Measurements from ENCODE around the gene NT5DC2.

Gene NT5DC2

DNA sequence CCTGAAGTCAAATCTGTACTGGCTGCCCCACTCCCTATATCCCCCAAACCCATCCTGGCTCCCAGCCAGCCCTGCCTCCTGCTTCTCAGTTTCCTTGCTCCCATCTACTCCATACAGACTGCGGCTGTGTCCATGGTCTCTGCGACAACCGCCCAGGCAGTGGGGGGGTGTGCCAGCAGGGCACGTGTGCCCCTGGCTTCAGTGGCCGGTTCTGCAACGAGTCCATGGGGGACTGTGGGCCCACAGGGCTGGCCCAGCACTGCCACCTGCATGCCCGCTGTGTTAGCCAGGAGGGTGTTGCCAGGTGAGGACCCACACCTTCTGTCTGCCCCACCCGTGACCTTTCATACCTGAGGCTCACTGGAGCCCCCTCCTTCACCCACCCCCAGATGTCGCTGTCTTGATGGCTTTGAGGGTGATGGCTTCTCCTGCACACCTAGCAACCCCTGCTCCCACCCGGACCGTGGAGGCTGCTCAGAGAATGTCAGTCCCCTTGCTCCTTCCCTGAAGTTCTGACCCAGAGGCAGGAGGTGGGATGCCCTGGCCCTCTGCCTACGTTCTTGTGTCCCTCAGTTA is 23.8 kb downstream of the NT5DC2 start:
- DNase-seq = no peak

DNA sequence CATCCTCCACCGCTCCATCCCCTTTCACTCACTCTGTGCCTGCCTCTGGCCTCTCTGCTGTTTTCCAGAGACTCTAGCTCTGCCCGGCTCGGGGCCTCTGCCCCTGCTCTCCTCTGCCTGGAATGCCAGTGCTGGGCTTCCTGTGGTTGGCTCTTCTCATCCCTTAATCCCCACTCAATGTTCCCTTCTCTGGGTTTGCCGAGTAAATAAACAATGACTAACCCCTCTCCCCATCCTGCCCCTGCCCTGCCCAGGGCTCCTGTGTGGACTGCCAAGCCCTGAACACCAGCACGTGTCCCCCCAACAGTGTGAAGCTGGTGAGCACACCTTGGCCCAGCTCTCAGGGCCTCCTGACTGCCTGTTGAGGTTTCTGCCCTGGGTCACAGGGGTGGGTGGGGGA is 26.3 kb downstream of the NT5DC2 start:
- DNase-seq = no peak

DNA sequence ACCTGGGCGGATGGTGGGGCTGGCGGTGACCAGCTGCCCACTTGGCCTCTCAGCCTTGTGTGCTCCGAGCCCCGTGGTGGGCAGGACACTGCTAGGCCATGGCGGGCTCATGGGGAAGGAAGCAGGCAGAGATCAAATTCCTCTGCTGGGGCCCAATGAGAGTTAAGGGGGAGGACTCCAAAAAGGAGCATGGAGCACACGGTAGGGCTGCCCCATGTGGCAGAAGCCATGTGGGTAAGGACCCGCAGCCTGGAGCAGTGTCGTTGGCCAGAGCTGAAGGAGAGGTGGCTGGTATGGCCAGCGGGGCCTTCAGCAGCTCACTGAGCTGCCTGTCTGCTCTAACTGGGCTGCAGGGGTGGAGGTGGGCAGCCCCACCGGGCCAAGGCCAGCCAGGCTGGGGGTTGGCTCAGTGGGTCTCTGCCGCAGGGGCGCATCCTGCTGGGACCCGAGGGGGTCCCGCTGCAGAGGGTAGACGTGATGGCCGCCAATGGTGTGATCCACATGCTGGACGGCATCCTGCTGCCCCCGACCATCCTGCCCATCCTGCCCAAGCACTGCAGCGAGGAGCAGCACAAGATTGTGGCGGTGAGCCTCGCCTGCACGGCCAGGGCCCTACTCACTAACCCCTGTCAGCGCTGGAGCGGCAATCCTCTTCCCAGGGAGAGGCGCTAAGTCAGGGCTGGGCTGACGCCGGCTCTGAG is 27.2 kb downstream of the NT5DC2 start:
- no peak for DNase-seq

DNA sequence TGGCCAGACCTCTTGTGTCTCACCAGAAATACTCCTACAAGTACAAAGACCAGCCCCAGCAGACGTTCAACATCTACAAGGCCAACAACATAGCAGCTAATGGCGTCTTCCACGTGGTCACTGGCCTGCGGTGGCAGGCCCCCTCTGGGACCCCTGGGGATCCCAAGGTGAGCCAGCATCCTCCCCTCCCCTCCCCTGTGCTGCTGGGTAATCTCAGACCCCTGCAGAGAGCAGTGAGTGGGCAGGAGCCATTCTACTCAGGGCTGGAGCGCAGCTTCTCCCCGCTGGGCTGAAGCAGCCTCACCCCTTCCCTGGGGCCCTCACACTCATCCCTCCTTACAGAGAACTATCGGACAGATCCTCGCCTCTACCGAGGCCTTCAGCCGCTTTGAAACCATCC is 28.7 kb downstream of the NT5DC2 start:
- no peak for DNase-seq

DNA sequence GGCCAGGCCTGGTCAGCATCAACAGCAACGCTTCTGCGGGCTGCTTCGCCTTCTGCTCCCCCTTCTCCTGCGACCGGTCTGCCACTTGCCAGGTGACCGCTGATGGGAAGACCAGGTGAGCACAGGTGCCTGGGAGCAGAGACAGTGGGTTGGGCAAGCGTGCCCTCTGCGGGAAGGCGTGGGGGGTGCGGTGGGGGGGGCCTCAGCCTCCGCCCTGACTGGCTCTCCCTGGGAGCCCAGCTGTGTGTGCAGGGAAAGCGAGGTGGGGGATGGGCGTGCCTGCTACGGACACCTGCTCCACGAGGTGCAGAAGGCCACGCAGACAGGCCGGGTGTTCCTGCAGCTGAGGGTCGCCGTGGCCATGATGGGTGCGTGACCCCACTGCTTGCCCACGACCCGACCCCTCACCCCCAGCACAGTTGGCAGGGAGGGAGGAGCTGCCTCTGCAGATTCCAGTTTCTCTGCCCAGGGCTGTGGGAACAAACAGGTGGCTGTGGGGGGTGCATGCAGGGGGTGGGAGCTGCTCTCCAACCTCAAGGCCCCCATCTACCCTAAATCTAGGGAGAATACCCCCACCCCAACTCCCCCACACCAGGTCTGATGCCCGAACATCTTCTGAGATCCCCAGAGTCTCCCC is 29.8 kb downstream of the NT5DC2 start:
- no peak for DNase-seq

DNA sequence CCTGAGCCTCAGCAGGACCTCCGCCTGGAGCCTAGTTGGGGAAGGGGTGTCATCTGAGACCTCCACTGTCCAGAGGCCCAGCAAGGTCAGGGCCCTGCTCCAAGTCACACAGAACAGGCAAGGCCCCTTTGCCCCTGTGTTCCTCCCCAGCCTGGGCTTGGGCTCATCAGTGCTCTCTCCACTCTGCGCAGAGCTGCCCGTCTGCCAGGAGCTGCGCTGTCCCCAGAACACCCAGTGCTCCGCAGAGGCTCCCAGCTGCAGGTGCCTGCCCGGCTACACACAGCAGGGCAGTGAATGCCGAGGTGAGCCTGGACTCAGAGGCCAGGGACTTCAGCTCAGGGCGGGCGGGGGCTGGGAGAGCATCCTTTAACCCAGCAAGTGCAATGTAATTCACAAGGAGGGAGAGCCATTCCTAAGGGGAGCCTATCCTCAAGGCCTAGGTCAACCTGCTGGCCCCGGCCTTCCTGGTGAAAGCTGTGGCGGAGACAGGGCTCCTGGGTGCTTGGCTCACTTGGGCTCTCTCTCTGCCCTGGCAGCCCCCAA is 30.8 kb downstream of the NT5DC2 start:
- DNase-seq = no peak

DNA sequence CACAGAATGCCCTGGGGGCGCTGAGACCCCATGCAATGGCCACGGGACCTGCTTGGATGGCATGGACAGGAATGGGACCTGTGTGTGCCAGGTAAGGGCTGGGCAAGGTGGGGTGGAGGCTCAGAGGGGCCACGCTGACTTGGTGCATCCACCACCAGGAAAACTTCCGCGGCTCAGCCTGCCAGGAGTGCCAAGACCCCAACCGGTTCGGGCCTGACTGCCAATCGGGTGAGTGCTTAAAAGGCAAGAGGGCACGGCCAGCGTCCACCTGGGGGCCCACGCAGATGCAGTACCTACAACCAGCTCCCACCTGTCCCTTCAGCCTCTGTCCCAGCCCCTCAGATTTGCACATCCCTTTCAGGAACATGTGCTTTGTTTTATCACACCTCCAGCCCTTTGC is 31.7 kb downstream of the NT5DC2 start:
- no peak for DNase-seq

DNA sequence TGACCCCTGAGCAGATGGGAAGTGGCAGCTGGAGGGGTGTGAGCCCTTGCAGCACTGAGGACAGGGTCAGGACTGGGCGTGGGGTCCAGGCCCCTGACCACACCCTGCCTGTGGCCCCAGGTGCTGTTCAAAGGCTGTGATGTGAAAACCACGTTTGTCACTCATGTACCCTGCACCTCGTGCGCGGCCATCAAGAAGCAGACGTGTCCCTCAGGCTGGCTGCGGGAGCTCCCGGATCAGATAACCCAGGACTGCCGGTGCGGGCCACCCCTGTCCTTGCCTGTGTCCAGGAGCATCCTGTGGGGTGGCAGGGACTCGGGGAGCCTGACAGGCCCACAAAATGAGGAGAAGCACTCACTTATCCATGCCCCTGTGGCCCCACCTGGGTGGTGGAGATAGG is 32.6 kb downstream of the NT5DC2 start:
- DNase-seq = no peak

DNA sequence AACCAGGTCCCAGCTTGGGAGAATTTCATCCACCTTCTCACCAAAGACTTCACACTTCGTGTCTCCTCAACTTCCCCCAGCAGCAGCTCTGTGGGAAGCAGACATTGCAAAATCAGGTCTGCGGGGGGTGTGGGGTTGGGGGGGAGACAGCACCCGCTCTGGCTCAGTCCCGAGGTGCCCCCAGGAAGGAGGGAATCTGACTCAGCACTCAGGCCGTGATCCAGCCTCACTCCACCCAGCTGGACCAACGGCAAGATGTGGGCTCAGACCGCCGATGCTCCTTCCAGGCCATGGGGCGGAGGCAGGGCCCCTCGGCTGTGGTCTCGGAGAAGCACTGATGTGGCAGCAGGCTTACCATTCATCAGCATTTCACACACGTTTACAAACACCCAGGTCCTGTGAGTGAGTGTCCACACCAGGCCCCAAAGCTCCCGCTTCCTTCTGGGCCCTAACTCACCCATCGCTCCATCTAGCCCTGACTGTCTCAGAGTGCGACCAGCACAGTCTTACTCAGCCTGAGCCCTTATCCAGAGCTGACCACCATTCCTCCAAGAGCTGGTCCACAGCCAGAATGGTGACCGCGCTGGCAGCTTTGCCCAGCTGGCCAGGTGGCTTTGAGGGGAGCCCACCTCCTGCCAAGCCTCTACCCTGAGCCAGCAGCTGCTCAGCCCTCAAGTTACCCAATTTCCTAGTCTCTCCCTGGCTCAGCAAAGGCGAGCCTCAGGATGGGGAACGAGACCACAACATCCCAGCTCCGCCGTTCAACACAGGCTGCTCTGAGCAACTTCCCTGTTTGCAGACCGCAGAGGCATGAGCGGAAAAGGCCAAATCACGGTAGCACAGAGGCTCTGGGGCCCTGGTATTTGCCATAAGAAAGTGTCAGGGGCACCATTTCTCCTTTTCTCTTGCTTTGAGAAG is 35.3 kb downstream of the NT5DC2 start:
- peak; percentile 89 to 92 (median 90) for DNase-seq

DNA sequence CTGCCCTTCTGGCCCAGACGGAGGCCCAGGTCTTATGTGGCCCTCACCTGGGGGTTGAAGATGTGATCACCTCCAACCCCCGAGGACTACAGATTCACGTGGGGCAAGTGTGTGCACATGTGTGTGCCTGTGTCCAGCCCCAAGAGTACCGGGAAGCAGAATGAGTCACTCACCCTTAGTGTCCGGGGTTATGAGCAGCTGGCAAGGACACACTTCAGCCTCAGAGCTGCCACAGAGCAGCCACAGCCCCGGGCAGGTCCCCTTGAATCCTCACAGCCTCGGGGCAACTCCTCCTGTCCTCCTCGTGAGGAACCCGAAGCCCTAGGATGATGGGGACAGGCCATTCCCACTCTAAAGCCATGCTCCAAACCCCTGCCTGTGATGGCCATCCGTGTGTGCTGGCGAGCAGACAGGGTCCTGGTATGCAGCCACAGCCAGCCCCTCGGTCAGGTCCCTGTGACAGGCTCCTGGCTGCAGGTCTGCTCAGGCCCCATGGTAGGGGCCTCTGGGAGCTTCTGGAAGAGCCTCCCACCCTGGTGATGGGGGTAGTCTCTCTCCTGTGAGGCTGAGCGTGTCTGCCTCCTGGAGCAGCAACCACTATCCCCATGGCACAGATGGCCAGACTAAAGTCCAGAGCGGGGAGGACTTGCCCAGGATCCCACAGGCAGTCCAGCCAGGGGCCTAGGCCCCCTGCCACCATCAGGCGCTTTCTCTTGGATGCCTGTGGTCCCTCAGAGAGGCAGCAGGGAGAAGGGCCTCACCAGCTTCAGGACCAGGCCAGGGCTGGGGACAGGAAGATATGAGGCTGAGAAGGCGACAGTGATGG is 37.7 kb downstream of the NT5DC2 start:
- DNase-seq = peak; percentile 77 to 84 (median 79)

DNA sequence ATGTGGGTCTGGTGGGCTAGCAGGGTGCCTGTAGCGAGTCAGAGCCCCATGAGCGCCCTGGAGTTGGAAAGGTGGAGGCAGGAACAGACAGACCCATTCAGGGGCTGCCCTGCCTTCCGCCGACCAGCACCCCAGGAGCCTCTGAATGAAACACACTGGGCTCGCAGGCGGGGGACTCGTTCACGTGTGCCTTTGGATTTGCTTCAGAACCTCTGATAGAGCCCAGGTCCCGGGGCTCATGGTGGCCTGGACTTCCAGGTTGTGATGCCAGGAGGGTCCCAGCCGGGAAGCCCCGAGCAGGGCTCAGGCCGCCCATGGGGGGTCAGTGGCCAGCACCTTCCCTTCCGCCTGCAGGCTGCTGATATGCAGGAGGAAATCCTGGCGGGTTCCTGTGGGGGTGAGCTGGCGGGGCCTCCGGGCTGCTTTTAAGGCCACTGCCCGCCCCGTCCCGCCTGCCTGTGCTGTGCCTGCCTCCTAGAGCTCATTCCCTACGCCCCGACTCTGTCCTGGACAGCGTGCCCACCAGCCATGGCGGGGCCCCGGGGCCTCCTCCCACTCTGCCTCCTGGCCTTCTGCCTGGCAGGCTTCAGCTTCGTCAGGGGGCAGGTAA is 38.7 kb downstream of the NT5DC2 start, which contains the start of gene STAB1:
TSS of gene STAB1 (plus strand) at position 453 of the 610 bp plus-strand sequence. CDS start at position 529, 76 bp downstream.
- DNase-seq = peak; percentile 41 to 68 (median 48)

DNA sequence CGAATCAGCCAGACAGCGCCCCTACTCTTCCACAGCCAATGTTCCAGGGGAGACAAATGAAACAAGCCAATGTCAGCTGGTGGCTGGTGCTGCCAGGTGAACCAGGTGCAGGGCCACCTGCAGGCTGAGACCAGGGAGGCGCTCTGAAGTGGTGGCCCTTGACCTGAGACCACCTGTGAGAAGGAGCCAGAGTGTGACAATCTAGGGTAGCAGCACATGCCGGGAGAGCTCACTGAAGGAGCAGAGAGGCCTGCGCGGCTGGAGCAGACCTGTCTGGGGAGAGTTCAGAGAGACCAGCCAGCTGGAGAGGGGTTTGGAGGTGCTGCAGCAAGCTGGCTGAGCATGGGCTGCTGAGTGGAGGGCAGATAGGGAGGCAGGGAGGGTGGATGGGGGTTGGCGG is 39.2 kb downstream of the NT5DC2 start:
- no peak for DNase-seq

DNA sequence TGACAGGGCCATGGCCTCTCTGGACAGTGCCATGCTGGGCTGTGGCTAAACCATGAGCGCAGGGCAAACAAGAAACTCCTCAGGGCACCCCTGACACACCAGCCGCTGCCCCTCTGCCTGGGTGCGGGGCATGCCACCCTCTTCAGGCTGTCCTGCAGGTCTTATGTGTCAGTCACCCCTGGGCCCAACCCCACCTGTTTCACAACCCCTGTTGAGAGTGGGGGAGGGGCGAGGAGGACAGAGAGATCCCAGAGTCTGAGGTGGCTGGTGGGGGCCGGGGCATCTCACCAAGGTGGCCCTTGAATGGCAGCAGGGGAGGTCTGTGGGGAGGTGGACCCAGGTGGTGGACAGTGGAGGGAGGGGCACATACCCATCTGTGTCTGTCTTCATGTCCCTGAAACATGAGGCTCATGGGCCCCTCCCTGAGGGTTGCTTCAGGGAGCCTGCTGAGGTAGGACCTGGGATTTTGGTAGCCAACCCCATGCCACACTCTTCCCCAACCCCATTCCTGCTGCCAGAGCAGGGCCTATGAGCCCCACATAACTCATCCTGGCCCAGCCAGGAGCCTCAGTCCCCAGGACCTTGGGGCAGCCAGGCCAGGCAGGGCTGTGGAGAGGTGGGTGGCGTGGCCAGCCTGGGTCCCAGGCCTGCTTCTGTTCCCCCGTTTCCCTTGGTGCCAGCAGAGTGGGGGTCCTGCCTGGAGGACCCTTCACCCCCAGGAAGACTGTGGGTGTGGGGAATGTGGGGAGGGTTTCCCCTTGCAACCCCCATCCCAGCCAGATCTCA is 40.2 kb downstream of the NT5DC2 start:
- DNase-seq = no peak

DNA sequence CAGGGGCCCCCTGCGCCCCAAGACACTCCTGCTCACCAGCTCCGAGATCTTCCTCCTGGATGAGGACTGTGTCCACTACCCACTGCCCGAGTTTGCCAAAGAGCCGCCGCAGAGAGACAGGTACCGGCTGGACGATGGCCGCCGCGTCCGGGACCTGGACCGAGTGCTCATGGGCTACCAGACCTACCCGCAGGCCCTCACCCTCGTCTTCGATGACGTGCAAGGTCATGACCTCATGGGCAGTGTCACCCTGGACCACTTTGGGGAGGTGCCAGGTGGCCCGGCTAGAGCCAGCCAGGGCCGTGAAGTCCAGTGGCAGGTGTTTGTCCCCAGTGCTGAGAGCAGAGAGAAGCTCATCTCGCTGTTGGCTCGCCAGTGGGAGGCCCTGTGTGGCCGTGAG is 41.6 kb downstream of the NT5DC2 start:
- DNase-seq = no peak

DNA sequence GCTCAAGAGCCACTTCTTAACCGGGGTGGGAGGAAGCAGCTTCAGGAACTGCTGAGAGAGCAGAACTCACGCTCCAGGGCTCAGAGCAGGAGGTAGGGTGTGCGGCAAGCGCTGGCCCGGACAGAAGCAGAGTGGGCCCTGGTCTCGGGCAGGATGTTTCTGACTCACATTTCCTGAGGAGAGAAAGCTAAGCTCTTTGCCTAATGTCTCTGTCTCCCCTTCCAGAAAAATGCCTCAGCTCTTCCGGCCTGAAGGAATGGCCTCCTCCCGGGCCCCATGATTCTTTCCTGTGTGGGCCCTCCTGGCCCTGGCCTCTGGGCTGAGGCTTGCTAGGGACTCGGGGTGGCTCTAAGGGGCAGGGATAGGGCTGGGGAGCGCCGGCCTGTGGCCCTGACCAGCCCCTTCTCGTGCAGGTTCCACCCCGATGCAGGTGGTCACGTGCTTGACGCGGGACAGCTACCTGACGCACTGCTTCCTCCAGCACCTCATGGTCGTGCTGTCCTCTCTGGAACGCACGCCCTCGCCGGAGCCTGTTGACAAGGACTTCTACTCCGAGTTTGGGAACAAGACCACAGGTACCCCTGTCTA is 42.6 kb downstream of the NT5DC2 start:
- peak; percentile 78 to 83 (median 78) for DNase-seq

DNA sequence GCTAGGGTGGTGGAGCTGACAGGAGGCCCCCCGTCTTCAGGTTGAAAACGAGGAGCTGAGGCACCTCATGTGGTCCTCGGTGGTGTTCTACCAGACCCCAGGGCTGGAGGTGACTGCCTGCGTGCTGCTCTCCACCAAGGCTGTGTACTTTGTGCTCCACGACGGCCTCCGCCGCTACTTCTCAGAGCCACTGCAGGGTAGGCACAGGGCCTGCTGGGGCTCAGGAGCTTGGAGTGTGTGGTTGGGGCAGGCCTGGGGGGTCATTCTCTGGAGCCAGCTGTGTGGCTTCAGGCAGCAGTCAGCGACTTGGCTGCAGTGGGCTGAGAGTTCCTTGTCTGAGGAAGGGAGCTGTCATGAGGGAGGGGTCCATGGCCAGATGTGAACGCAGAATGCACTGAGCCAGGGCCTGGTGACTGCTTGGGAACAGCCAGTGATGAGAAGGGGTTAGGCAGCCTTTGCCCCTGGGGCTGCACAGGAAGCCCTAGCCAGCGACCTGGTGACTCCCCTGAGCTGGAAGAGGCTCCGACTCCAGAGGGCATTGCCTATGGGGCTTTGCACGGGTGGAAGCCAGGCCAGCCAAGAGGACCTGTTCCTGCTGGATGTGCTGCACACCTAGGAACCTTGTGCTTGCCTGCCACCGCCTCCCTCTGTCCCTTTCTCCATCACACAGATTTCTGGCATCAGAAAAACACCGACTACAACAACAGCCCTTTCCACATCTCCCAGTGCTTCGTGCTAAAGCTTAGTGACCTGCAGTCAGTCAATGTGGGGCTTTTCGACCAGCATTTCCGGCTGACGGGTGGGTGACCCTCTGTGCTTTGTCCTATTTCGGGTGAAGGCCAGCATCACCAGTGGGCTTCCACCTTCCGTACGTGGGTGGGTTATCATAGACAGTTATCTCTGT is 43.4 kb downstream of the NT5DC2 start:
- DNase-seq = no peak

DNA sequence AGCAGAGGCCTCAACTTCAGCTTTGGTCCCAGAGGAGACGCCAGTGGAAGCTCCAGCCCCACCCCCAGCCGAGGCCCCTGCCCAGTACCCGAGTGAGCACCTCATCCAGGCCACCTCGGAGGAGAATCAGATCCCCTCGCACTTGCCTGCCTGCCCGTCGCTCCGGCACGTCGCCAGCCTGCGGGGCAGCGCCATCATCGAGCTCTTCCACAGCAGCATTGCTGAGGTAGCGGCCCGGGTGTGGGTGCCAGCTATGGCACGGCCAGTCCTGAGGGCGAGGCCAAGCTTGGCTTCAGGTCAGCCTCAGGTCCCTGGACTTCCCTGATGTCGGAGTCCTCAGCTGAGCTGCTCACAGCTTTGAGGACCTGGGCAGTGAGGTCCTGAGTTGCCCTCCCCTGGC is 44.2 kb downstream of the NT5DC2 start:
- no peak for DNase-seq

DNA sequence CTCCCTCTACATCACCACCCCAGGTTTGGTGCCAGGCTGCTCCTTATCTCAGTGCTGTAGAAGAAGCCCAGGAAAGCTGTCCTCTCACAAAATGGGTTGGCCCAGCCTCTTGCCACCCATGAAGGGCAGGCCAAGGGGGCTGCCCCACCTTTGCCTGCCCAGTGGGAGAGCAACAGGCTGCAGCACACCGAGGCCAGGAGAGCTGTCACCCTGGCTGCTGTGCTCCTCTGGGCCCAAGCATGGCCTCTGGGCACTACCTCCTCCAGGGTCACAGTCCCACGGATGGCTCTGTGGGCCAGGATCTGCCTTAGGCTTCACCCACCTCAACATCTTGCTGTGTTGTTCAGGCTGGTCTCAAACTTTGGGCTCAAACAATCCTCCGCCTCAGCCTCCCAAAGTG is 44.9 kb downstream of the NT5DC2 start:
- no peak for DNase-seq

Data from suppressor macrophage treated with lipopolysaccharide for 1 hour (primary cell).